H9 (cell line): Measurements from ENCODE around the gene HBS1L. TPM values are rescaled to one million over a fixed set of nuclear protein-coding genes. Genes with fewer than 3 reads are reported as not detected.

Experiments
- DNase-seq: peaks from one replicate; pipeline ENCODE4 v3.0.0-alpha.2; 2017
- H2AFZ ChIP-seq: one replicate; pipeline ENCODE4 v1.6.1; 2013; ENCODE audit warnings: mild to moderate bottlenecking, low read length, control low read depth, moderate library complexity
- H2AK5ac ChIP-seq: 2 replicates; pipeline ENCODE4 v1.6.1; 2013; ENCODE audit warnings: low read length, control low read depth, mixed read lengths; ENCODE audit not compliant: insufficient read length
- H2BK120ac ChIP-seq: one replicate; pipeline ENCODE4 v1.6.1; 2013; ENCODE audit warnings: low read depth, mild to moderate bottlenecking, low read length, control low read depth, inconsistent platforms; ENCODE audit not compliant: poor library complexity, severe bottlenecking
- H2BK12ac ChIP-seq: 2 replicates; pipeline ENCODE4 v1.6.1; 2013; ENCODE audit warnings: low read length, control low read depth, mixed read lengths, low read depth; ENCODE audit not compliant: insufficient read length
- H2BK15ac ChIP-seq: 2 replicates; pipeline ENCODE4 v1.6.1; 2013; ENCODE audit warnings: low read depth, low read length, control low read depth
- H2BK20ac ChIP-seq: one replicate; pipeline ENCODE4 v1.6.1; 2013; ENCODE audit warnings: low read depth, mild to moderate bottlenecking, low read length, control low read depth, inconsistent platforms; ENCODE audit not compliant: poor library complexity, severe bottlenecking
- H2BK5ac ChIP-seq: 2 replicates; pipeline ENCODE4 v1.6.1; 2013; ENCODE audit warnings: low read length, control low read depth, mixed read lengths; ENCODE audit not compliant: insufficient read length
- H3K14ac ChIP-seq: 2 replicates; pipeline ENCODE4 v1.6.1; 2013; ENCODE audit warnings: low read length, control low read depth; ENCODE audit not compliant: insufficient read depth
- H3K18ac ChIP-seq: 2 replicates; pipeline ENCODE4 v1.6.1; 2013; ENCODE audit warnings: low read depth, mild to moderate bottlenecking, mixed read lengths, low read length, control low read depth; ENCODE audit not compliant: insufficient read length
- H3K23ac ChIP-seq: 2 replicates; pipeline ENCODE4 v1.6.1; 2013; ENCODE audit warnings: low read length, control low read depth, mixed read lengths, low read depth; ENCODE audit not compliant: insufficient read length
- H3K23me2 ChIP-seq: 2 replicates; pipeline ENCODE4 v1.6.1; 2013; ENCODE audit warnings: low read depth, mild to moderate bottlenecking, mixed read lengths, low read length, control low read depth; ENCODE audit not compliant: insufficient read length, poor library complexity, severe bottlenecking
- H3K27ac ChIP-seq: 2 replicates; pipeline ENCODE4 v1.5.1; 2013; ENCODE audit warnings: low read length, control low read depth, mixed read lengths, low read depth; ENCODE audit not compliant: insufficient read length
- H3K27me3 ChIP-seq: 2 replicates; pipeline ENCODE4 v1.6.1; 2013; ENCODE audit warnings: low read length, control low read depth, inconsistent platforms; ENCODE audit not compliant: insufficient read depth
- H3K4ac ChIP-seq: 2 replicates; pipeline ENCODE4 v1.6.1; 2013; ENCODE audit warnings: low read depth, mild to moderate bottlenecking, control low read depth, inconsistent platforms, low read length, moderate library complexity
- H3K4me1 ChIP-seq: 2 replicates; pipeline ENCODE4 v1.6.1; 2013; ENCODE audit warnings: low read length, control low read depth, inconsistent platforms; ENCODE audit not compliant: insufficient read depth
- H3K4me2 ChIP-seq: 2 replicates; pipeline ENCODE4 v1.6.1; 2013; ENCODE audit warnings: low read length, control low read depth, mixed read lengths; ENCODE audit not compliant: insufficient read length, insufficient read depth
- H3K56ac ChIP-seq: 2 replicates; pipeline ENCODE4 v1.6.1; 2013; ENCODE audit warnings: low read depth, mild to moderate bottlenecking, mixed read lengths, low read length, control low read depth; ENCODE audit not compliant: insufficient read length
- H3K79me1 ChIP-seq: 2 replicates; pipeline ENCODE4 v1.6.1; 2013; ENCODE audit warnings: low read depth, mild to moderate bottlenecking, moderate library complexity, low read length, control low read depth, inconsistent platforms; ENCODE audit not compliant: insufficient read depth, poor library complexity, severe bottlenecking
- H3K79me2 ChIP-seq: 2 replicates; pipeline ENCODE4 v1.6.1; 2013; ENCODE audit warnings: low read length, control low read depth, inconsistent platforms; ENCODE audit not compliant: insufficient read depth
- H3K9ac ChIP-seq: 2 replicates; pipeline ENCODE4 v1.6.1; 2013; ENCODE audit warnings: low read length, control low read depth, mixed read lengths; ENCODE audit not compliant: insufficient read length; ENCODE audit errors: extremely low read depth
- H3K9me3 ChIP-seq: one replicate; pipeline ENCODE4 v1.6.1; 2013; ENCODE audit warnings: low read depth, low read length, inconsistent platforms; ENCODE audit not compliant: control insufficient read depth
- H3T11ph ChIP-seq: one replicate; pipeline ENCODE4 v1.6.1; 2013; ENCODE audit warnings: mild to moderate bottlenecking, low read length, control low read depth, inconsistent platforms
- H4K20me1 ChIP-seq: one replicate; pipeline ENCODE4 v1.6.1; 2013; ENCODE audit not compliant: control insufficient read depth, insufficient read length, insufficient read depth
- H4K5ac ChIP-seq: 2 replicates; pipeline ENCODE4 v1.6.1; 2013; ENCODE audit warnings: low read depth, mild to moderate bottlenecking, mixed read lengths, low read length, control low read depth; ENCODE audit not compliant: insufficient read length
- H4K8ac ChIP-seq: replicated peaks from 2 replicates; pipeline ENCODE4 v1.6.1; 2013; ENCODE audit warnings: low read length, control low read depth, mixed read lengths, low read depth; ENCODE audit not compliant: insufficient read length
- H4K91ac ChIP-seq: 2 replicates; pipeline ENCODE4 v1.6.1; 2013; ENCODE audit warnings: low read depth, mild to moderate bottlenecking, moderate library complexity, mixed read lengths, low read length, control low read depth; ENCODE audit not compliant: insufficient read length
- H3K27ac Mint-ChIP-seq, 3 experiments: 2 replicates in 2 of 3; 3 replicates in 1 of 3; pipeline ENCODE4 v1.8.0; 2020 to 2021; ENCODE audit warnings: mixed read lengths in 3 of 3, mild to moderate bottlenecking in 1 of 3, moderate library complexity in 1 of 3
- H3K27me3 Mint-ChIP-seq: 2 replicates; pipeline ENCODE4 v1.8.0; 2021; ENCODE audit warnings: low read depth, mild to moderate bottlenecking, moderate library complexity, mixed read lengths
- H3K36me3 Mint-ChIP-seq, 3 experiments: 2 replicates in 2 of 3; 3 replicates in 1 of 3; pipeline ENCODE4 v1.8.0; 2020 to 2021; ENCODE audit warnings: low read depth in 3 of 3, mixed read lengths in 3 of 3; ENCODE audit not compliant: insufficient read depth in 1 of 3
- H3K4me1 Mint-ChIP-seq, 2 experiments: 2 replicates each; pipeline ENCODE4 v1.8.0; 2020; ENCODE audit warnings: mixed read lengths in 2 of 2
- H3K4me3 Mint-ChIP-seq, 2 experiments: 2 replicates in 1 of 2; 3 replicates in 1 of 2; pipeline ENCODE4 v1.8.0; 2020 to 2021; ENCODE audit warnings: mild to moderate bottlenecking in 2 of 2, mixed read lengths in 2 of 2, moderate library complexity in 1 of 2
- H3K9me3 Mint-ChIP-seq, 2 experiments: 2 replicates in 1 of 2; 3 replicates in 1 of 2; pipeline ENCODE4 v1.8.0; 2020; ENCODE audit warnings: mild to moderate bottlenecking in 2 of 2, mixed read lengths in 2 of 2, moderate library complexity in 1 of 2
- CTCF ChIP-seq: fragments of 200-600 bp; sonication (generic); conservative IDR thresholded peaks from 3 replicates; pipeline ENCODE4 v1.8.0; 2021; ENCODE audit warnings: antibody characterized with exemption, mild to moderate bottlenecking
- WGBS: extraction: QIAGEN DNeasy Blood & Tissue Kit; methylation state at CpG from one replicate; pipeline ENCODE4 v1.1.7; 2013; ENCODE audit warnings: missing lambda C conversion rate, low lambda C conversion rate, mixed read lengths; ENCODE audit not compliant: insufficient read length; ENCODE audit errors: extremely low coverage; 5-methylcytosine and 5-hydroxymethylcytosine counted together
- total RNA-seq: library from RNA; stranded (reverse); gene quantifications from 2 replicates; pipeline ENCODE4 v1.2.1, GENCODE V29; 2021

The HBS1L gene
- total RNA-seq, 1 experiment from 2014 or later = 110 TPM

- Histone ChIP-seq H3K4ac (no peak overlapping the region), H4K91ac (no peak overlapping the region), H3K56ac (no peak overlapping the region), H3K27me3 (no peaks in the 10 kb centered on the region), H3K18ac (no peak overlapping the region), H3K4me2 (no peak overlapping the region), H2BK20ac (no peak overlapping the region), H3K9me3 (no peaks in the 10 kb centered on the region), H3K4me1 (no peaks in the 10 kb centered on the region), H3K79me2 (no peaks in the 10 kb centered on the region), H3K79me1 (no peaks in the 10 kb centered on the region), H4K5ac (no peak overlapping the region), H3K14ac (no peak overlapping the region), H2AFZ (no peak overlapping the region), H3T11ph (no peak overlapping the region), H2BK120ac (no peak overlapping the region), H2BK5ac (no peak overlapping the region), H2AK5ac (no peak overlapping the region), H3K23me2 (no peaks in the 10 kb centered on the region), H2BK15ac (no peak overlapping the region), H2BK12ac (no peak overlapping the region), H3K23ac (no peak overlapping the region), H4K8ac (no peak overlapping the region), H4K20me1 (no peaks in the 10 kb centered on the region), H3K9ac (no peak overlapping the region), H3K27ac (no peak overlapping the region)
- WGBS = no CpG with 5 or more reads among the region's 2 CpGs
- Mint-ChIP-seq H3K27me3 (no peaks in the 10 kb centered on the region), H3K27ac (no peak overlapping the region), H3K36me3 (no peaks in the 10 kb centered on the region), H3K4me3 (no peak overlapping the region), H3K4me1 (peaks cover 0 to 9% of the 10 kb centered on the region in 2 experiments; a peak in 2 of 4 replicates), H3K9me3 (no peaks in the 10 kb centered on the region)
- DNase-seq = no peak
- TF ChIP-seq CTCF = no peak
Observed at GRCh38 chr6:135018052-135018451, 36.6 kb downstream of the HBS1L start.
